Smooth muscle cell (in vitro differentiated cells): Measurements from ENCODE around the gene HMGA1. TPM values are rescaled to one million over a fixed set of nuclear protein-coding genes. Genes with fewer than 3 reads are reported as not detected.
"Not testable (repeated sequence)": the region's sequence is repeated elsewhere in the genome, so short reads cannot be mapped to it uniquely, and the experiment has no call there.

Experiments
- DNase-seq: peaks from one replicate; lab custom pipeline; 2025; ENCODE audit not compliant: unreplicated experiment; lab: John Stamatoyannopoulos, UW
- H2AFZ ChIP-seq: fragments of 200-600 bp; sonication (generic); 2 replicates; pipeline ENCODE4 v1.6.0; 2016; ENCODE audit warnings: antibody characterized with exemption, low read depth, mild to moderate bottlenecking
- H3F3A ChIP-seq: fragments of 200-600 bp; sonication (generic); 2 replicates; pipeline ENCODE4 v1.6.0; 2017; ENCODE audit warnings: antibody characterized with exemption, low read depth
- H3K27ac ChIP-seq: fragments of 200-600 bp; sonication (generic); 2 replicates; pipeline ENCODE4 v1.5.1; 2016; ENCODE audit warnings: low read depth, mild to moderate bottlenecking
- H3K27me3 ChIP-seq: fragments of 200-600 bp; sonication (generic); 2 replicates; pipeline ENCODE4 v1.6.1; 2016; ENCODE audit warnings: low read depth, mild to moderate bottlenecking
- H3K36me3 ChIP-seq: fragments of 200-600 bp; sonication (generic); 2 replicates; pipeline ENCODE4 v1.5.1; 2016; ENCODE audit warnings: low read depth
- H3K4me1 ChIP-seq: fragments of 200-600 bp; sonication (generic); 2 replicates; pipeline ENCODE4 v1.5.1; 2016; ENCODE audit warnings: low read depth
- H3K4me2 ChIP-seq: fragments of 200-600 bp; sonication (generic); 2 replicates; pipeline ENCODE4 v1.6.0; 2016; ENCODE audit warnings: mild to moderate bottlenecking
- H3K4me3 ChIP-seq: fragments of 200-600 bp; sonication (generic); 2 replicates; pipeline ENCODE4 v1.5.1; 2016; ENCODE audit warnings: mild to moderate bottlenecking
- H3K79me2 ChIP-seq: fragments of 200-600 bp; sonication (generic); 2 replicates; pipeline ENCODE4 v1.6.0; 2016; ENCODE audit warnings: low read depth, mild to moderate bottlenecking
- H3K9ac ChIP-seq: fragments of 200-600 bp; sonication (generic); 2 replicates; pipeline ENCODE4 v1.6.0; 2016; ENCODE audit warnings: low read depth
- H3K9me3 ChIP-seq: fragments of 200-600 bp; sonication (generic); replicated peaks from 2 replicates; pipeline ENCODE4 v1.5.1; 2016; ENCODE audit warnings: low read depth
- H4K20me1 ChIP-seq: fragments of 200-600 bp; sonication (generic); 2 replicates; pipeline ENCODE4 v1.6.0; 2016; ENCODE audit warnings: low read depth
- WGBS: methylation state at CpG from one replicate; pipeline ENCODE4 v1.1.7; 2016; ENCODE audit warnings: low lambda C conversion rate; 5-methylcytosine and 5-hydroxymethylcytosine counted together
- polyA plus RNA-seq: library from polyadenylated mRNA; unstranded; fragments of >200 nt; fragmentation: Nextera tagmentation; extraction: Ambion mirVana; gene quantifications from 2 replicates; pipeline ENCODE4 v1.2.1, GENCODE V29; 2016
- total RNA-seq: library from RNA; depleted of rRNA; stranded (reverse); fragments of >200 nt; gene quantifications from 2 replicates; pipeline ENCODE4 v1.2.3, GENCODE V29; 2014
- TF ChIP-seq, protein P1 (sequence below): fragments of 200-600 bp; sonication (generic); IDR thresholded peaks from 2 replicates; pipeline ENCODE4 v1.5.1; 2017; ENCODE audit warnings: borderline replicate concordance, mild to moderate bottlenecking, antibody characterized with exemption; ENCODE audit not compliant: insufficient read depth, poor library complexity, severe bottlenecking

HMGA1 gene
- total and polyA plus RNA-seq, 2 experiments from 2014 or later = 41.8 to 69.9 TPM

DNA sequence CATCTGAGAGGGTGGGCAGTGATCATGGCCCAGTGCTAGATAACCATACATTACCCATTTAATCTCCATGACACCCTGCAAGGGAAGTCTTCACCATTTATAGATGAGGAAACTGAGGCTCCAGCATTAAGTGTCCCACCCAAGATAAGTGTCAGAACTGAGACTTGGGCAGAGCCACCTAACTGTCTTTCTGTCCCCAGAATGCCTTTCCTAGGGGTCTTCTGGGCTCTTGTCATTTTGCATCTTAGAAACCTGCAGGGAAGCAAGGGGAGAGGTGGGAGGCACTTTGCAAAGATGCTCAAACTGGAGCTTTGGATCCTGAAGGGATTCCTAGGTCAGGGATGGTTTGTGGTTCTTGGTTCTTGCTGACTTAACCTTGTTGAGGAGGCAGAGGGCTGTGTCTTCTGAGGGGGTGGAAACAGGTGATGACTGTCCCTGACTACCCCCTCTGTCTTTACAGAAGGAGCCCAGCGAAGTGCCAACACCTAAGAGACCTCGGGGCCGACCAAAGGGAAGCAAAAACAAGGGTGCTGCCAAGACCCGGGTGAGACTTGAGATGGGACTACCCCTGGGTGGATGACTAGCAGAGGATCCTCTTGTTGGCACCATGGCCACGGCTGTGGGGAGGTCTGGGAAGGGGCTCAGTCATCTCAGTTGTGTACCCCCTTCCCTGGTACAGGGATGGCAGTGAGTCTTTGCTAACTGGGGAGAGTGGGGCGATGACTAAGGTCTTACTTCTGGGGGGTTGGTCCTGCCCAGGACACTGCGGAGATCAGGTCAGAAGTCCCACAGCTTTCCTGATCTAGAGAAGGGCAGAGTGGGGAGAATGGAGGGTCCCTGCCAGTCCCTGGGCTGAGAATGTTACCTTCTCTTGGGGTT is 5.8 kb downstream of the HMGA1 start:
- Histone ChIP-seq H2AFZ (no peak overlapping the region), H3K4me1 (peaks cover 10% of the 10 kb centered on the region), H3K79me2 (peaks cover 7% of the 10 kb centered on the region), H3K27ac (peak overlapping the region; percentile 91), H3K27me3 (no peaks in the 10 kb centered on the region), H3K9ac (peak overlapping the region; percentile 39), H3K36me3 (no peaks in the 10 kb centered on the region), H3K9me3 (no peaks in the 10 kb centered on the region), H3K4me2 (peak overlapping the region; percentile 37), H3F3A (no peaks in the 10 kb centered on the region), H3K4me3 (no peak overlapping the region), H4K20me1 (peaks cover 19% of the 10 kb centered on the region)
- TF ChIP-seq, protein P1, sequence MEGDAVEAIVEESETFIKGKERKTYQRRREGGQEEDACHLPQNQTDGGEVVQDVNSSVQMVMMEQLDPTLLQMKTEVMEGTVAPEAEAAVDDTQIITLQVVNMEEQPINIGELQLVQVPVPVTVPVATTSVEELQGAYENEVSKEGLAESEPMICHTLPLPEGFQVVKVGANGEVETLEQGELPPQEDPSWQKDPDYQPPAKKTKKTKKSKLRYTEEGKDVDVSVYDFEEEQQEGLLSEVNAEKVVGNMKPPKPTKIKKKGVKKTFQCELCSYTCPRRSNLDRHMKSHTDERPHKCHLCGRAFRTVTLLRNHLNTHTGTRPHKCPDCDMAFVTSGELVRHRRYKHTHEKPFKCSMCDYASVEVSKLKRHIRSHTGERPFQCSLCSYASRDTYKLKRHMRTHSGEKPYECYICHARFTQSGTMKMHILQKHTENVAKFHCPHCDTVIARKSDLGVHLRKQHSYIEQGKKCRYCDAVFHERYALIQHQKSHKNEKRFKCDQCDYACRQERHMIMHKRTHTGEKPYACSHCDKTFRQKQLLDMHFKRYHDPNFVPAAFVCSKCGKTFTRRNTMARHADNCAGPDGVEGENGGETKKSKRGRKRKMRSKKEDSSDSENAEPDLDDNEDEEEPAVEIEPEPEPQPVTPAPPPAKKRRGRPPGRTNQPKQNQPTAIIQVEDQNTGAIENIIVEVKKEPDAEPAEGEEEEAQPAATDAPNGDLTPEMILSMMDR = no peak
- DNase-seq = no peak
- WGBS = 92% methylated on average over 7 of the region's 7 CpGs

DNA sequence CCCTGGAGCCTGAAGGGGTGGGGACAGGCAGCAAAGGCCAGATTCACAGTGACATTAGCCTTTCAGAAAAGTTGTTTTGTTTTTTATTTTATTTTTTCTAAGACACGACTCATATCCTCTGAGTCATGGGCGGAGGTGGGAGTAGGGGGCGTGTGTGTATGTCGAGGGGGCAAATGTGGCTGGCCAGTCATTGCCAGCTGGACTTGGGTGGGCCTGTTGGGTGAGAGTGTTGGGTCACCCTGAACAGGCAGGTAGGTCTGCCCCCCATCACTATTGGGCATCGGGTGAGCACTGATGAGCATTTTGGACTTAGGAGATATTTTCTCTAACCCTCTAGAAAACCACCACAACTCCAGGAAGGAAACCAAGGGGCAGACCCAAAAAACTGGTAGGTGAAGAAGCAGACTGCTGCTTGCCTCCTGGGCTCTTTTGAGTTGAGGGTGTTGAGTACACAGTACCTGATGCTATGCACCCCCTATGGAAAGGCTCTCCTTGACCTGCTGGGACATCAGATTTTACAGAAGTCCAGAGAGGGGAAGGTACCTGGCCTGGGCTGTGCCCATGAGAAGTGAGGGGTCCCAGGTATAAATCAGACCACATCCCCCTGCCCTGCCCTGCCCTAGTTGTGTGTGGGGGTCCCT is 6.6 kb downstream of the HMGA1 start:
- Histone ChIP-seq H3K36me3 (no peaks in the 10 kb centered on the region), H3K9me3 (no peaks in the 10 kb centered on the region), H4K20me1 (peaks cover 18% of the 10 kb centered on the region), H3F3A (peaks cover 7% of the 10 kb centered on the region), H3K27ac (peak overlapping the region; percentile 91), H3K4me3 (no peak overlapping the region), H3K79me2 (peaks cover 7% of the 10 kb centered on the region), H3K27me3 (no peaks in the 10 kb centered on the region), H2AFZ (no peak overlapping the region), H3K4me1 (peaks cover 10% of the 10 kb centered on the region), H3K9ac (peak overlapping the region; percentile 39), H3K4me2 (peak overlapping the region; percentile 37)
- TF ChIP-seq, protein P1 = no peak
- WGBS = 44% methylated on average over 5 of the region's 5 CpGs
- no peak for DNase-seq

DNA sequence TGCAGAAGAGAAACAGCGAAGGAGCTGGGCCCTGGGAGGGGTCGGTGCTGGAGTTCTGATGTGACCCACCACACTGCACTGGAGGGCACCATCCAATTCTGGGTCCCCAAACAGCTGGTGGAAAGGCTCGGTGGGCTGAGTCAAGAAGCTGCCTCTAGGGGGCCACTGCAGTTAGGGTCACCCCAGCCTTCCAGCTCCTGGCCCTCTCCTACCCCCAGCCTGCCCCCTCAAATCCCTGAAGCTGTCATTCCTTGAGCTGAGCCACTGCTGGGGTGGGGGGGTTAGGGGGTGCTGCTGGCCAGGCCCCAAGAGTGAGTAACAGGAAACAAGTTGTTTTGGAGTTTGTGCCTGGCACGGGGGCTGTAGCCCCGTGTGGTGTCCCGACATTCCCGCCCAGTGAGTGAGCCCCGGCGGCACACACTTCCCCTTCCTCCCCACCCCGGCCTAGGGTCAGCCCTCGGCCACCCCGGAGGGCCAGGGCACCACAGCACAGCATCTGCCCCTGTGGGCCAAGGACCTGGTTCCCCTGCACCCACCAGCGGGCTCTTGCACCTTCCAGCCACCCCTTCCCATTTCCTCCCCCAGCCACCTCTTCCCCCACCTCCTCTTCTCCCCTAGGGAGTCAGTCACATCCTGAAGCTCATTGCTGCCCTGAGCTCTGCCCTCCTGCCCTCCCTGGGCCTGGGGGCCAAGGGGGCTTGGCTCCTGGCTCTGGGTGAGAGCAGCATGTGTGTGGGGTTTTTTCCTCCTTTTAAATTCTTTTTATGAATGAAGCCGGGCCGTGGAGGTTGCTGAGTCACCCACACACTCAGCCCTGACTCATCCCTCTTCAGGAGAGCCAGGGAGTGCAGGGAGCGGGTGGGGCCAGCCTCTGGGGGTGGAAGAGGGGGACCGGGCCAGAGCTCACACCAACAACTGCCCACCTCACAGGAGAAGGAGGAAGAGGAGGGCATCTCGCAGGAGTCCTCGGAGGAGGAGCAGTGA is 7.5 kb downstream of the HMGA1 start:
- DNase-seq = peak; percentile 54
- H4K20me1 ChIP-seq = peaks cover 8% of the 10 kb centered on the region
- no peaks in the 10 kb centered on the region for H3K27me3 ChIP-seq
- H3K36me3 ChIP-seq = no peaks in the 10 kb centered on the region
- H3K79me2 ChIP-seq = peaks cover under 1% of the 10 kb centered on the region
- 27% methylated on average over 17 of the region's 19 CpGs for WGBS
- H3K27ac ChIP-seq = peak overlapping the region; percentile 91
- no peak overlapping the region for H3K4me3 ChIP-seq
- peak overlapping the region; percentile 37 for H3K4me2 ChIP-seq
- H3K4me1 ChIP-seq = peaks cover 5% of the 10 kb centered on the region
- H3F3A ChIP-seq = peaks cover 9% of the 10 kb centered on the region
- H3K9ac ChIP-seq = peak overlapping the region; percentile 66
- H2AFZ ChIP-seq = no peak overlapping the region
- no peaks in the 10 kb centered on the region for H3K9me3 ChIP-seq
- TF ChIP-seq, protein P1 = peak; percentile 35

DNA sequence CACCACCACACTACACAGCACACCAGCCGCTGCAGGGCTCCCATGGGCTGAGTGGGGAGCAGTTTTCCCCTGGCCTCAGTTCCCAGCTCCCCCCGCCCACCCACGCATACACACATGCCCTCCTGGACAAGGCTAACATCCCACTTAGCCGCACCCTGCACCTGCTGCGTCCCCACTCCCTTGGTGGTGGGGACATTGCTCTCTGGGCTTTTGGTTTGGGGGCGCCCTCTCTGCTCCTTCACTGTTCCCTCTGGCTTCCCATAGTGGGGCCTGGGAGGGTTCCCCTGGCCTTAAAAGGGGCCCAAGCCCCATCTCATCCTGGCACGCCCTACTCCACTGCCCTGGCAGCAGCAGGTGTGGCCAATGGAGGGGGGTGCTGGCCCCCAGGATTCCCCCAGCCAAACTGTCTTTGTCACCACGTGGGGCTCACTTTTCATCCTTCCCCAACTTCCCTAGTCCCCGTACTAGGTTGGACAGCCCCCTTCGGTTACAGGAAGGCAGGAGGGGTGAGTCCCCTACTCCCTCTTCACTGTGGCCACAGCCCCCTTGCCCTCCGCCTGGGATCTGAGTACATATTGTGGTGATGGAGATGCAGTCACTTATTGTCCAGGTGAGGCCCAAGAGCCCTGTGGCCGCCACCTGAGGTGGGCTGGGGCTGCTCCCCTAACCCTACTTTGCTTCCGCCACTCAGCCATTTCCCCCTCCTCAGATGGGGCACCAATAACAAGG is 8.5 kb downstream of the HMGA1 start:
- peak overlapping the region; percentile 91 for H3K27ac ChIP-seq

DNA sequence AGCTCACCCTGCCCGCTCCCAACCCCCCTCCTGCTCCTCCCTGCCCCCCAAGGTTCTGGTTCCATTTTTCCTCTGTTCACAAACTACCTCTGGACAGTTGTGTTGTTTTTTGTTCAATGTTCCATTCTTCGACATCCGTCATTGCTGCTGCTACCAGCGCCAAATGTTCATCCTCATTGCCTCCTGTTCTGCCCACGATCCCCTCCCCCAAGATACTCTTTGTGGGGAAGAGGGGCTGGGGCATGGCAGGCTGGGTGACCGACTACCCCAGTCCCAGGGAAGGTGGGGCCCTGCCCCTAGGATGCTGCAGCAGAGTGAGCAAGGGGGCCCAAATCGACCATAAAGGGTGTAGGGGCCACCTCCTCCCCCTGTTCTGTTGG is 9.1 kb downstream of the HMGA1 start:
- H3K4me3 ChIP-seq, H3K4me2 ChIP-seq, DNase-seq, H3F3A ChIP-seq, H3K36me3 ChIP-seq, H3K27me3 ChIP-seq, H4K20me1 ChIP-seq, H3K4me1 ChIP-seq, H2AFZ ChIP-seq, H3K9ac ChIP-seq, H3K27ac ChIP-seq, H3K79me2 ChIP-seq, H3K9me3 ChIP-seq: not testable (repeated sequence)
- WGBS = 87% methylated on average over 7 of the region's 7 CpGs

More for the DNA sequence above, 8.5 kb downstream of the HMGA1 start:
- not testable (repeated sequence) for H3K36me3 ChIP-seq, H3F3A ChIP-seq, H3K9ac ChIP-seq, H3K79me2 ChIP-seq, H4K20me1 ChIP-seq, H3K9me3 ChIP-seq, H3K27me3 ChIP-seq, H3K4me1 ChIP-seq, DNase-seq, H3K4me3 ChIP-seq, H2AFZ ChIP-seq
- WGBS = 90% methylated on average over 12 of the region's 13 CpGs
- peak overlapping the region; percentile 37 for H3K4me2 ChIP-seq
